SK-N-SH treated with all-trans-retinoic acid at 6 μM for 48 hours (cell line): ENCODE results near the gene DPEP2NB.

ENCODE experiments used
- ATAC-seq: fragments of 200-7000 bp; cut with Tn5 transposase; 3 replicates; pipeline ENCODE4 v1.9.1; 2020; ENCODE audit warnings: mild to moderate bottlenecking, moderate library complexity
- ARNTL ChIP-seq: fragments of 450-650 bp; formaldehyde crosslinking; IDR thresholded peaks from 2 replicates; pipeline ENCODE4 v1.5.0; 2020; ENCODE audit warnings: low read depth, mild to moderate bottlenecking, moderate library complexity, borderline replicate concordance
- BACH2 ChIP-seq: fragments of 250-450 bp; sonication (Bioruptor Pico); IDR thresholded peaks from 2 replicates; pipeline ENCODE4 v1.9.0; 2021; ENCODE audit warnings: mild to moderate bottlenecking, borderline replicate concordance
- CREB5 ChIP-seq: fragments of 250-450 bp; sonication (Bioruptor Pico); IDR thresholded peaks from 2 replicates; pipeline ENCODE4 v1.5.1; 2020; ENCODE audit warnings: low read depth, mild to moderate bottlenecking, moderate library complexity
- CSDC2 ChIP-seq: fragments of 250-450 bp; sonication (Bioruptor Pico); IDR thresholded peaks from 2 replicates; pipeline ENCODE4 v1.5.0; 2020; ENCODE audit warnings: mild to moderate bottlenecking, moderate library complexity
- ESRRG ChIP-seq: fragments of 250-450 bp; sonication (Bioruptor Pico); IDR thresholded peaks from 2 replicates; pipeline ENCODE4 v1.6.1; 2021; ENCODE audit warnings: mild to moderate bottlenecking
- GLIS3 ChIP-seq: fragments of 250-450 bp; sonication (Bioruptor Pico); IDR thresholded peaks from 2 replicates; pipeline ENCODE4 v1.5.0; 2020; ENCODE audit warnings: mild to moderate bottlenecking, moderate library complexity
- ISL1 ChIP-seq: fragments of 250-450 bp; sonication (Bioruptor Pico); IDR thresholded peaks from 2 replicates; pipeline ENCODE4 v2.1.2; 2022; ENCODE audit warnings: mild to moderate bottlenecking, moderate library complexity
- RARB ChIP-seq: fragments of 250-450 bp; sonication (Bioruptor Pico); IDR thresholded peaks from 2 replicates; pipeline ENCODE4 v1.8.0; 2021; ENCODE audit warnings: mild to moderate bottlenecking, moderate library complexity
- SNAI2 ChIP-seq: fragments of 250-450 bp; sonication (Bioruptor Pico); IDR thresholded peaks from 2 replicates; pipeline ENCODE4 v1.5.0; 2020; ENCODE audit warnings: mild to moderate bottlenecking, moderate library complexity
- TOX ChIP-seq: fragments of 250-450 bp; sonication (Bioruptor Pico); IDR thresholded peaks from 2 replicates; pipeline ENCODE4 v1.8.0; 2021; ENCODE audit warnings: mild to moderate bottlenecking, moderate library complexity, borderline replicate concordance
- TSHZ2 ChIP-seq: fragments of 250-450 bp; sonication (Bioruptor Pico); IDR thresholded peaks from 2 replicates; pipeline ENCODE4 v1.5.0; 2020; ENCODE audit warnings: mild to moderate bottlenecking, moderate library complexity
- ZC3H10 ChIP-seq: fragments of 250-450 bp; sonication (Bioruptor Pico); IDR thresholded peaks from 2 replicates; pipeline ENCODE4 v1.5.1; 2021; ENCODE audit warnings: mild to moderate bottlenecking, moderate library complexity
- ZFP3 ChIP-seq: fragments of 250-450 bp; sonication (Bioruptor Pico); IDR thresholded peaks from 2 replicates; pipeline ENCODE4 v1.5.0; 2020; ENCODE audit warnings: mild to moderate bottlenecking, moderate library complexity
- ZFP30 ChIP-seq: fragments of 450-650 bp; formaldehyde crosslinking; IDR thresholded peaks from 2 replicates; pipeline ENCODE4 v1.5.0; 2022; ENCODE audit warnings: mild to moderate bottlenecking, moderate library complexity
- ZNF565 ChIP-seq: fragments of 450-650 bp; formaldehyde crosslinking; conservative IDR thresholded peaks from 2 replicates; pipeline ENCODE4 v1.5.0; 2020; ENCODE audit warnings: low read depth, mild to moderate bottlenecking, moderate library complexity
- ZNF70 ChIP-seq: fragments of 450-650 bp; formaldehyde crosslinking; IDR thresholded peaks from 2 replicates; pipeline ENCODE4 v1.5.0; 2020; ENCODE audit warnings: mild to moderate bottlenecking, moderate library complexity
- ZNF8 ChIP-seq: fragments of 450-650 bp; formaldehyde crosslinking; IDR thresholded peaks from 2 replicates; pipeline ENCODE4 v1.5.0; 2020; ENCODE audit warnings: mild to moderate bottlenecking, moderate library complexity
- TF ChIP-seq, protein P1 (sequence below): fragments of 250-450 bp; sonication (Bioruptor Pico); IDR thresholded peaks from 2 replicates; pipeline ENCODE4 v1.8.0; 2020; ENCODE audit warnings: mild to moderate bottlenecking, moderate library complexity, borderline replicate concordance
- TF ChIP-seq, protein P2 (sequence below): fragments of 250-450 bp; sonication (Bioruptor Pico); IDR thresholded peaks from 2 replicates; pipeline ENCODE4 v1.5.1; 2021; ENCODE audit warnings: mild to moderate bottlenecking, moderate library complexity

The DPEP2NB gene

GRCh38 chr16:67990018-67990386 is 25.7 kb downstream of the DPEP2NB start (continued):
- TF ChIP-seq GLIS3 (CRISPR knock-in tag): no peak
- TF ChIP-seq TOX: no peak
- TF ChIP-seq ZFP30 (CRISPR knock-in tag): no peak
- no peak for TF ChIP-seq TSHZ2 (CRISPR knock-in tag)
- no peak for TF ChIP-seq ZFP3 (CRISPR knock-in tag)

GRCh38 chr16:67989322-67990017 is 26.2 kb downstream of the DPEP2NB start:
- ATAC-seq: no peak

More at GRCh38 chr16:67989322-67990017, 26.2 kb downstream of the DPEP2NB start:
- TF ChIP-seq ESRRG (CRISPR knock-in tag) (no peak), BACH2 (no peak), CSDC2 (no peak), SNAI2 (no peak), ZC3H10 (CRISPR knock-in tag) (no peak), TOX (no peak), CREB5 (CRISPR knock-in tag) (no peak), ZNF70 (CRISPR knock-in tag) (no peak), ZNF565 (CRISPR knock-in tag) (no peak), ZFP30 (CRISPR knock-in tag) (no peak), ZFP3 (CRISPR knock-in tag) (no peak), ARNTL (CRISPR knock-in tag) (no peak), RARB (CRISPR knock-in tag) (no peak), ZNF8 (CRISPR knock-in tag) (no peak), ISL1 (CRISPR knock-in tag) (no peak), GLIS3 (CRISPR knock-in tag) (no peak), TSHZ2 (CRISPR knock-in tag) (no peak)
- TF ChIP-seq, protein P1, sequence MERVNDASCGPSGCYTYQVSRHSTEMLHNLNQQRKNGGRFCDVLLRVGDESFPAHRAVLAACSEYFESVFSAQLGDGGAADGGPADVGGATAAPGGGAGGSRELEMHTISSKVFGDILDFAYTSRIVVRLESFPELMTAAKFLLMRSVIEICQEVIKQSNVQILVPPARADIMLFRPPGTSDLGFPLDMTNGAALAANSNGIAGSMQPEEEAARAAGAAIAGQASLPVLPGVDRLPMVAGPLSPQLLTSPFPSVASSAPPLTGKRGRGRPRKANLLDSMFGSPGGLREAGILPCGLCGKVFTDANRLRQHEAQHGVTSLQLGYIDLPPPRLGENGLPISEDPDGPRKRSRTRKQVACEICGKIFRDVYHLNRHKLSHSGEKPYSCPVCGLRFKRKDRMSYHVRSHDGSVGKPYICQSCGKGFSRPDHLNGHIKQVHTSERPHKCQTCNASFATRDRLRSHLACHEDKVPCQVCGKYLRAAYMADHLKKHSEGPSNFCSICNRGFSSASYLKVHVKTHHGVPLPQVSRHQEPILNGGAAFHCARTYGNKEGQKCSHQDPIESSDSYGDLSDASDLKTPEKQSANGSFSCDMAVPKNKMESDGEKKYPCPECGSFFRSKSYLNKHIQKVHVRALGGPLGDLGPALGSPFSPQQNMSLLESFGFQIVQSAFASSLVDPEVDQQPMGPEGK (CRISPR knock-in tag): no peak
- TF ChIP-seq, protein P2, sequence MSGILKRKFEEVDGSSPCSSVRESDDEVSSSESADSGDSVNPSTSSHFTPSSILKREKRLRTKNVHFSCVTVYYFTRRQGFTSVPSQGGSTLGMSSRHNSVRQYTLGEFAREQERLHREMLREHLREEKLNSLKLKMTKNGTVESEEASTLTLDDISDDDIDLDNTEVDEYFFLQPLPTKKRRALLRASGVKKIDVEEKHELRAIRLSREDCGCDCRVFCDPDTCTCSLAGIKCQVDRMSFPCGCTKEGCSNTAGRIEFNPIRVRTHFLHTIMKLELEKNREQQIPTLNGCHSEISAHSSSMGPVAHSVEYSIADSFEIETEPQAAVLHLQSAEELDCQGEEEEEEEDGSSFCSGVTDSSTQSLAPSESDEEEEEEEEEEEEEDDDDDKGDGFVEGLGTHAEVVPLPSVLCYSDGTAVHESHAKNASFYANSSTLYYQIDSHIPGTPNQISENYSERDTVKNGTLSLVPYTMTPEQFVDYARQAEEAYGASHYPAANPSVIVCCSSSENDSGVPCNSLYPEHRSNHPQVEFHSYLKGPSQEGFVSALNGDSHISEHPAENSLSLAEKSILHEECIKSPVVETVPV (CRISPR knock-in tag): no peak
